Measurements from ENCODE around the gene TMEM151A. TPM values are rescaled to one million over a fixed set of nuclear protein-coding genes. Genes with fewer than 3 reads are reported as not detected.
"Not testable (repeated sequence)": the region's sequence is repeated elsewhere in the genome, so short reads cannot be mapped to it uniquely, and the experiment has no call there.

The TMEM151A gene
- under 1 TPM; 0.14 to 0.18 TPM for total RNA-seq
- long read RNA-seq = 0 reads

DNA sequence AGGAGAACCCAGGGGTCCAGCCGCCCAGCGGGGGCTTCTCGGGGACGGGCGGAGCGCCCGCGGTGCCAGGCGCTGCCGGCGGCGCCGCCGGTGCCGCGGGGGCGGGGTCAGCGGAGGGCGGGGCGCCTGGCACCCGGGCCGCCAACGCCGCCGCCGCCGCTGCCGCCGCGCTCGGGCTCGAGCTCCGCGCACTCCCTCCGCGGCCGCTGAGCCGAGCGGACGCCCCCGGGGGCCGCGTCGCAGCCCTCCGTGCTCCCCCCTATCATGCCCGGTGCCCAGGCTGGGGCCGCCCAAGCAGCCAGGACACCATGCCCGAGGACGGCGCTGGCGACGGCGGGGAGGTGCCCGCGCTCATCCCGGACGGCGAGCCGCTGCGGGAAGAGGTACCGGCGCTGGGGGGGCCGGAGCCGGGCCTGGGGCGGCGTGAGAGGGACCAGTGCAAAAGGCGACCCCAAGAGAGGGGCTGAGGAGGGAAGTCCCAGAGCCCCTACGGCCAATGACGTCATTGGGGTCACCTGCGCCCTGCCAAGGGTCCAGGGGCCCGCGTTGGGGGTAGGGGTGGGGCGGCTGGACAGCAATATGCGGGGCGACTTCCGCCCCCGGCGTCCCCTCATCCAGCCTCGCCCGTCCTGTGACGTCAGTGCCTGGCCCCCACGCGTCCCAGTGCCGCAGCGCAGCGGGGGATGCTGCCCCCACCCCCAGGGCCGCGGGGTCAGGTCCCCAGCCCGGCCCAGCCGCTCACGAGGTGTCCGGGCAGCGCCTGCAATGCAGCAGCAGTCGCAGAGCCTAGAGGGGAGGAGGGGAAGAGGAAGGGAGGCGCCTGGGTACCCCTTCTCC, at the start of gene TMEM151A:
TMEM151A (plus strand) TSS at position 189 of the 837 bp plus-strand sequence; CDS start at position 309, 120 bp downstream.
- intact Hi-C loops (cut with DNase I, micrococcal nuclease) = no loop called here
- ATAC-seq (no peak), DNase-seq (peak in 1 of 2 donors; percentile 49)

DNA sequence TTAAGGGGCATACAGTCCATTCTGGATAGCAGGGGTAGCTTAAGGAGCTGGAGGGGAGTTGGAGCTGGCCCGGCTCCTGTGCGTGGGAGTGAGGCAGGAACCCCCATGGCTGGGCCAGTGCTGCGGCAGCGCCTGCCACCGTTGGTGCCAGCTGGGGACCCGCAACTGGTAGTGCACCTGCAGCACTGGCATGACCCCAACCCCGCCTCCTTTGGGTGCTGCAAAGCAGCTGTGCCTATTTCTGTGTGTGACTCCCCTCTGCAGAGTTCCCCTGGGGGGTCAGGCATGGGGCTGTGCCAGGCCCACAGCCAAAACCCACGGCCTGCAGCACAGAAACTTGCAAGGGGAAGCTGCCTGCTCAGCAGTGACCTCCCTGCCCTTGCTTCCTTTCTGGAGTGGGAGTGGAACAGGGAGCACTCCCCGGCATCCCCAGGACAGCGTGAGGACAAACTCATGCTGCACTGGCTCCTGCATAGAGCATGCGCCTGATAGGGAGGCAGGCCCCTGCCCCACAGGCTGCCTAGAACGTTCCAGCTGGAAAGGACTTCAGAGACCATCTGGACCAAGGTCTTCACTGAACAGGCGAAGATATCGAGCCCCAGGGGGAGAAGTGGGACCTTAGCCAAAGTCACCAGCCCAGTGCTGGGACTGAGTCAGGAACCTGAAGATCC, 49.5 kb upstream of the TMEM151A start:
- intact Hi-C loops (cut with DNase I, micrococcal nuclease) = no loop called here
- no peak for ATAC-seq
- DNase-seq = no peak

DNA sequence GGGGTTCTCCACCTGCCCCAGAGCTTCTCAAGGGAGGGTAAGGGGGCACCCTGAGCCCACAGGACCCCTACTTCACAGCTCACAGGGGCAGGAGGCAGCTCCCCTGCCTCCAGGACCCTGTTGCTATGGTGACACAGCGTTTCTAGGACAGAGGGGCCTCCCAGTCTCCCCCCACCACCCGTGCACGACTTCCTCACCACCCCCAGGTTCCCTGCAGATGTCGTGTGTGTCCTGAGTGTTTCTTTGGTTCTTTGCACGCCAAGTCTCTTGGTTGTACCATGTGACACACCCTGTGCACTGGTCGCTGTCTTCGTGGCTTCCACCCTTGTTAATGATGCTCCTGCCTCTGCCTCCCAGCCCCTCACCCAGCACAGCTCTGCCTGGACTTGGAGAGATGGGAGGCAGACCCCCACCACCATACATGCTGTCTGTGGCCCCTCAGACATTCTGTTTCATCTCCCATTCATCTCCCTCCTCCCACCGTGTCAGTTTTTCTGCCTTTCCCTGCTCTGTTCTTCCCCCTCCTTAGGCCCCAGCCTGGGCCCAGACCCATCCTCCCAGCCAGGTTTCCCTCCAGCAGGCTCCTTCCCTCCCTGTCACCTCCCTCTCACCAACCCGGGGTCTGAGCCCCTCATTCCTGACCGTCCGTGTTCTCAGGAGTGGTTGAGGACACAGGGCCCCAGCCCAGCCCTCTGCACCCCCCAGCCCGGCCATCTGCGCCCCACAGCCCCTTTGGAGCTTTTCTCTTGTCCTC, 47.7 kb upstream of the TMEM151A start:
- ATAC-seq (no peak), DNase-seq (no peak)
- intact Hi-C loops (cut with DNase I, micrococcal nuclease) = no loop called here

DNA sequence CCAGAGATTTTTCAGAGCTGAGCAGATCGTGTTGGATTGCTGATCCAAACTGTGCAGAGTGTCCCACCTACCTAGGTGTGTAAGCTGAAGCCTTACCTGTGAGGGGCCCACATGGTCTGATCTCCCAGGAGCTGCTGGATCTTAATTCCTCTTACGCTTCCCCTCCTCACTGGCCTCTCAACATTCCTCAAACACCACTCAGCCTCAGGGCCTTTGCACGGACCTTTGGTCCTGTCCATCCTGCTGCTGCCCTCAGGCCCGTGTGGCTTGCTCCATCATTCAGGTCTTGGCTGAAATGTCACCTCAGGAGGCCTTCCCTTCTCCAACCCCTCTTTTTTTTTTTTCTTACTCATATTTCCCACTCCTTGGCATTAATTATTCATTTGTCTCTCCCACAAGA, 44.4 kb upstream of the TMEM151A start:
- no peak for ATAC-seq
- intact Hi-C loops (cut with DNase I, micrococcal nuclease) = no loop called here
- DNase-seq = no peak

DNA sequence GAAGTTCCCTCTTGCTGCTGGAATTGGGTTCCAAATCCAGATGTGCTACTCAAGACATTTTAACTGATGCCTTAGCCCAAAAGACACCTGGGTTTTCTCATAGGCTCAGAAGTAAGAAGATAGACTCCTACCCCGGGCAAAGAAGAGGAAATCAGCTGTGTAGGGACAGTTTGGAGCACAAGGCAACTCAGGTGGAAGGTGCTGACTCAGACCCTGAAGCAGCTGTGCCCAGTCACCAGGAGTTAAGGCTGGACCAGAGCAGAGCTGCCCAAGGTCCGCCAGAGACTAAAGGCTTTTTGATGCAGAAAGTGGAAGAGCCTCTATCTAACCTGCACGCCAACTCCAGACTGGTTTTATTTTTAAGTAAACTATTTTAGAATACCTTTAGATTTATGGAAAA, 43.9 kb upstream of the TMEM151A start:
- intact Hi-C loops (cut with DNase I, micrococcal nuclease) = no loop called here
- no peak for ATAC-seq
- no peak for DNase-seq

DNA sequence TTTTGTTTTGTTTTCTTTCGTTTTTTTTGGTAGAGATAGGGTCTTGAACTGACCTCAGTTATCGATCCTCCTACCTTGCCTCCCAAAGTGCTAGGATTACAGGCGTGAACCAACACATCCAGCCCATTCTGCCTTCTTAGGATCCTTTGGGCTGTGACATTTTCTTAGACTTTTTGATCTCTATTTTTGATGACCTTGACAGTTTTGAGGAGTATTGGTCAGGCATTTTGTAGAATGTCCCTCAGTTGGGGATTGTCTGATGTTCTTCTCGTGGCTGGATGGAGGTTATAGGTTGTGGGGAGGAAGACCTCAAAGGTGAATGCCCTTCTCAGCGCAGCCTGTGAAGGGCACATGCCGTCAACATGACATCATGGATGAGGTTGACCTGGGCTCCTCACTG, 42.8 kb upstream of the TMEM151A start:
- DNase-seq = no peak
- no peak for ATAC-seq
- intact Hi-C loops (cut with DNase I, micrococcal nuclease) = no loop called here

DNA sequence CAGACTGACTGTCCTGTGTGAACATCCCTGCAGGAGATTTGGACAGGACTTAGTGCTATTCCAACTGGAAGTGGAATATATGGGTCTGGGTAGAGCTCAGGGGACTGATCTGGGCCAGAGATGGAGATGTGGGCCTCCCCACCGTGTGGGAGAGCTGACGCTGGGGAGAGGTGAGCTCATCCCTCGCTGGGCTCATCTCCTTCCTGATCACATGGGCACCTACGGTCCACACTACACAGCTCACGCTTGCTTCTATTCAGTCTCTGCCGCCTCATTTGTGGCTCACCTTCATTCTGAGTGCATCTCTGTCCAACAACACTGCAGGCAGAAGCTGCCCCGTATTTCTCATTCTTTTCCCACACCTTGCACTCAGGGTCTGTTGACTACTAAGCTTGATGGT, 39.9 kb upstream of the TMEM151A start:
- intact Hi-C loops (cut with DNase I, micrococcal nuclease) = no loop called here
- no peak for ATAC-seq
- no peak for DNase-seq

DNA sequence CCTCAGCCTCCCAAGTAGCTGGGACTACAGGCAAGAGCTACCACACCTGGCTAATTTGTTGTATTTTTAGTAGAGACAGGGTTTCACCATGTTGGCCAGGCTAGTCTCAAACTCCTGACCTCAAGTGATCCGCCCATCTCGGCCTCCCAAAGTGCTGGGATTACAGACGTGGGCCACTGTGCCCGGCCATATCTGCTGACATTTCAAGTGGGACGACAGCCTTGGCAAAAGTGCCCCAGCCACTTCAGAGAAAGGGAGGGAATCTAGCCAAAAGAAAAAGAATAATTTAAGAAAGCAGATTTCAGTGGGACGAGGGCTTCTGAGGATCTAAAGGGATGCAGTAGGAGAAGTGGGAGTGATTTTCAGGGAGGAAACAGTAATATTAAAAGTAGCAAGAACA, 38.6 kb upstream of the TMEM151A start:
- intact Hi-C loops (cut with DNase I, micrococcal nuclease); ATAC-seq; DNase-seq: not testable (repeated sequence)

DNA sequence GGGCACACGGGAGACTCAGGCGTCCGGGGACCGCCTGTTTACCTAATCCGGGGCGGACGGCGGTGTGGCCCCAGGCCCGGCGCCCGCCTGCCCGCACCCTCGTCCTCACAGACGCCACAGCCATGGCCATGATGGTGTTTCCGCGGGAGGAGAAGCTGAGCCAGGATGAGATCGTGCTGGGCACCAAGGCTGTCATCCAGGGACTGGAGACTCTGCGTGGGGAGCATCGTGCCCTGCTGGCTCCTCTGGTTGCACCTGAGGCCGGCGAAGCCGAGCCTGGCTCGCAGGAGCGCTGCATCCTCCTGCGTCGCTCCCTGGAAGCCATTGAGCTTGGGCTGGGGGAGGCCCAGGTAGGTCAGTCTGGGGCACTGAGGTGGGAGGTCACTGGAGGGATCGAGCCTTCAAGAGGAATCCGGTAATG, 33.2 kb upstream of the TMEM151A start:
- DNase-seq (no peak), ATAC-seq (peak; percentile 12)
- intact Hi-C loops (cut with DNase I, micrococcal nuclease) = no loop called here

DNA sequence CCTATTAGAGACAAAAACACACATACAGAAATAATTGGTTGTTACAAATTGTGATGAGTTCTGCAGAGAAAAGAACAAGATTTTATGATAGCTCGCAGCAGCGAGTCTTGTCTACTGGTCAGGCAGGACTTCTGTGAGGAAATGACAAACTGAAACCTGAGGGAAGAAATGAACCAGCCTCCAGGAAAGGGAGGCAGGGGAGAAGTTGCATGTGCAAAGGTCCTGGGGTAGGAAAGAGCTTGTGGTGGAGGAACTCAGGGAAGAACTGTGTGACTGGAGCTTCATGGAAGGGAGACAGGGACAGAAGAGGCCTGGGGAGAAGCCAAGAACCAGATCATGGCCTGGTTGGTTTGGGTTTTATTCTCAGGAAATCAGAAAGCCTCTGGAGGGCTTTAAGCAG, 32.5 kb upstream of the TMEM151A start:
- no peak for ATAC-seq
- intact Hi-C loops (cut with DNase I, micrococcal nuclease) = no loop called here
- no peak for DNase-seq

DNA sequence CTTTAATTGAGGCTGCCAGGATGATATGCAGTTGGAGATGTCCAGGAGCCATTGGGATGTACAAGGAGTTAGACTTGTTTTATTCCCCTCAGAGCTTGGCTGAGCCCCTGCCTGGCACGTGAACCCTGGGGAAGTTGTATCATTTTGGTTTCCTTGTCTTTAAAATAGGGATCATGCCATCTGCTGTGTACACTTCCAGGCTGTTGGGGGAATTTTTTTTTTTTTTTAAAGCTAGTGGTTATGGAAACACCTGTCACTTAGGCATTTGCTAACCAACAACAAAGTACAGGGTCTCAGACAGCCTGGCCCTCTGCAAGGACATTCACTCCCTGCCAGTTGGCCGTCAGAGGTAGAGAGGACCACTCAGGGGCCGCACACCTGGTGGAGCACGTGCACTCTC, 31.7 kb upstream of the TMEM151A start:
- ATAC-seq (no peak), DNase-seq (no peak)
- intact Hi-C loops (cut with DNase I, micrococcal nuclease) = no loop called here

DNA sequence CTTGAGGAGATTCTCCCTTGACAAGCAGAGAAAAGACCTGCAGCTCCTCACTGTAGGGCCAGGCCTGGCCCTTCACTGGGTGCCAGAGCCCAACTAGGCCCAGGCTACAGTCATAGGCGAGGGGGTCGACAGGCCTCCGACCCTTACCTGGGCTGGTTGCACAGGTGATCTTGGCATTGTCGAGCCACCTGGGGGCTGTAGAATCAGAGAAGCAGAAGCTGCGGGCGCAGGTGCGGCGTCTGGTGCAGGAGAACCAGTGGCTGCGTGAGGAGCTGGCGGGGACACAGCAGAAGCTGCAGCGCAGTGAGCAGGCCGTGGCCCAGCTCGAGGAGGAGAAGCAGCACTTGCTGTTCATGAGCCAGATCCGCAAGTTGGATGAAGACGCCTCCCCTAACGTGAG, 30.1 kb upstream of the TMEM151A start:
- ATAC-seq = no peak
- intact Hi-C loops (cut with DNase I, micrococcal nuclease) = no loop called here
- DNase-seq = no peak

DNA sequence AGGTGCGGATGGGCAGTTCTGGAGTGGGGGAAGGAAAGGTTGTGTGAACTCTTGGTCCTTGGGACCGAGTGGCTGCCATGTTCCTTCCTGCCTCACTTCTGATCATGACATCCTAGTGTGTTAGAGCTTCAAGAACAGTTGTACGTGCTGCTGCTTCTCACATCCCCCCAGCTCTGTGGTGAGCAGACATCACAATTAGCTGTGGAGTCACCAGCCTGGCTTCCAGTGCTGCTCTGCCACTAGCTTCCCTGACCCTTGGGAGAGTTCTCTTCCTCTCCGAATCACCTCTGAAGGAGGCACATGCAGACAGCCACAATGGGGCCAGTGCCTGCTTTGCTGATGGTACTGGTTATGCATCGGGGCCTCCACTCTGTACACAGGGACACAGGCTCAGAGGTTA, 29.5 kb upstream of the TMEM151A start:
- ATAC-seq (no peak), DNase-seq (no peak)
- intact Hi-C loops (cut with DNase I, micrococcal nuclease) = no loop called here

DNA sequence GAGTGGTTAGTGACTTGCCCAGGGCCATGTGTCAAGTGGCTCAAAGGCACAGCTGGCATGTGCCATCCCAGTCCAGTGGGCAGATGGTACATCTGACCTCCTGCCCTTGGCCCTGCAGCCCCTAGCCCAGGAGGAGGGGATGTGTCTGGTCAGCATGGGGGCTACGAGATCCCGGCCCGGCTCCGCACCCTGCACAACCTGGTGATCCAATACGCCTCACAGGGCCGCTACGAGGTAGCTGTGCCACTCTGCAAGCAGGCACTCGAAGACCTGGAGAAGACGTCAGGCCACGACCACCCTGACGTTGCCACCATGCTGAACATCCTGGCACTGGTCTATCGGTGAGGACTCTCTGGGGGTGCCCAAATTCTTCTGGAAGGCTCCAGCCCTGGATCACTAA, 29.0 kb upstream of the TMEM151A start:
- intact Hi-C loops (cut with DNase I, micrococcal nuclease) = no loop called here
- ATAC-seq (no peak), DNase-seq (no peak)

DNA sequence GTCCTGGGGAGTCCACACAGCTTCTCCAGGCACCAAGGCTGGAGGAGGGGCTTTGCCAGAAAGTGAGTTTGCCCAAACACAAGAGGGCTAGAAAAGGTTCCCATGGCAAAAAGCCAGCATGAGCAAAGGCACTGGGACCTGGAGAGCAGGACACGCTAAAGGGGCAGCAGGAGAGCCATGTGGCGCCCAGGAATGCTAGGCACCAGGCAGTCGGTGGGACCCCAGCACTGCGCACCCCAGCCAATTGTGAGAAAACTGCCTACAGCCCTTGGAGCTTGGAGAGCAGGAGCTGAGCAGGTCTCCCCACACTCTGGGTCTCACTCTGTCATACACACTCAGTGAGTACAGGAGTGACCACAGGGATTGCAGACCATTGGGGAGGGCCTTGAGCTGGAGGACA, 28.5 kb upstream of the TMEM151A start:
- ATAC-seq = no peak
- DNase-seq = no peak
- intact Hi-C loops (cut with DNase I, micrococcal nuclease) = no loop called here

DNA sequence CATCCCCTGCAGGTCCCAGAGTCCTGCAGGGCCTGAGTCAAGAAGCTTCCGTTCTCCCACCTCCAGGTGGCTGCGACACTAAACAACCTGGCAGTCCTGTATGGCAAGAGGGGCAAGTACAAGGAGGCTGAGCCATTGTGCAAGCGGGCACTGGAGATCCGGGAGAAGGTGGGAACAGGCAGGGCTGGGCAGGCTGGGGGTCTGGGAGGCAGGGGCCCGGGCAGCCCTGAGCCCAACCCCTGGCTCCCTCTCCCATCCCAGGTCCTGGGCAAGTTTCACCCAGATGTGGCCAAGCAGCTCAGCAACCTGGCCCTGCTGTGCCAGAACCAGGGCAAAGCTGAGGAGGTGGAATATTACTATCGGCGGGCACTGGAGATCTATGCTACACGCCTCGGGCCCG, 27.9 kb upstream of the TMEM151A start:
- intact Hi-C loops (cut with DNase I, micrococcal nuclease) = no loop called here
- ATAC-seq = no peak
- no peak for DNase-seq

DNA sequence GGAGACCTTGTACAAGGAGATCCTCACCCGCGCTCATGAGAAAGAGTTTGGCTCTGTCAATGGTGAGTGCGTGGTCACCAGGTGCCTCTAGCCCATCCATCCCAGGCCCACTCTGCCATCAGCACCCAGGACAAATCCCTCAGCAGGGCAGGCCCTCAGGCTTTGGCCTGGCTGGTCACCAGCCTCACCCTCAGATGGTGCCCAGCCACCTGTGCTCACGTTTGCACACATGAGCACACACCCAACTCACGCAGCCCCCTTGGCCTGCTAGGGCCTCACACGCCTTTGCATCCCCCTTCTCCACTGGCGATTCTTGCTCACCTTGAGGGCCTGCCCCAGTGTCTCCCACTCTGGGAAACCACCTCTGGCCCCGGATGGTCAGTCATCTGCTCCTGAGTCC, 27.3 kb upstream of the TMEM151A start:
- intact Hi-C loops (cut with DNase I, micrococcal nuclease) = no loop called here
- DNase-seq (no peak), ATAC-seq (no peak)

DNA sequence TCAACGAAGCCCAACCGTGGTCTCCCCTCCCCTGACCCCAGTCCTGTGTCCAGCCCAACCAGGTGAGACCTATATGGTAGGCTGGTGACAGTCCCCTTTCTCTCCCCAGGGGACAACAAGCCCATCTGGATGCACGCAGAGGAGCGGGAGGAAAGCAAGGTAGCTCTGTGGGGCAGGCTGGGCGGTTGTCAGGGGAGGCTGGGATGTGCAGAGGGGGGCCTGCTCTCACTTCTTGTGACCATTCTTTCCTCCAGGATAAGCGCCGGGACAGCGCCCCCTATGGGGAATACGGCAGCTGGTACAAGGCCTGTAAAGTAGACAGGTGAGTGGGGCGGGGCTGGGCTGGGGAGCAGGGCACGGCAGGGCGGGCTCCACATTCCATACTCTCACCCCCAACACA, 26.8 kb upstream of the TMEM151A start:
- ATAC-seq = no peak
- DNase-seq = no peak
- intact Hi-C loops (cut with DNase I, micrococcal nuclease) = no loop called here

DNA sequence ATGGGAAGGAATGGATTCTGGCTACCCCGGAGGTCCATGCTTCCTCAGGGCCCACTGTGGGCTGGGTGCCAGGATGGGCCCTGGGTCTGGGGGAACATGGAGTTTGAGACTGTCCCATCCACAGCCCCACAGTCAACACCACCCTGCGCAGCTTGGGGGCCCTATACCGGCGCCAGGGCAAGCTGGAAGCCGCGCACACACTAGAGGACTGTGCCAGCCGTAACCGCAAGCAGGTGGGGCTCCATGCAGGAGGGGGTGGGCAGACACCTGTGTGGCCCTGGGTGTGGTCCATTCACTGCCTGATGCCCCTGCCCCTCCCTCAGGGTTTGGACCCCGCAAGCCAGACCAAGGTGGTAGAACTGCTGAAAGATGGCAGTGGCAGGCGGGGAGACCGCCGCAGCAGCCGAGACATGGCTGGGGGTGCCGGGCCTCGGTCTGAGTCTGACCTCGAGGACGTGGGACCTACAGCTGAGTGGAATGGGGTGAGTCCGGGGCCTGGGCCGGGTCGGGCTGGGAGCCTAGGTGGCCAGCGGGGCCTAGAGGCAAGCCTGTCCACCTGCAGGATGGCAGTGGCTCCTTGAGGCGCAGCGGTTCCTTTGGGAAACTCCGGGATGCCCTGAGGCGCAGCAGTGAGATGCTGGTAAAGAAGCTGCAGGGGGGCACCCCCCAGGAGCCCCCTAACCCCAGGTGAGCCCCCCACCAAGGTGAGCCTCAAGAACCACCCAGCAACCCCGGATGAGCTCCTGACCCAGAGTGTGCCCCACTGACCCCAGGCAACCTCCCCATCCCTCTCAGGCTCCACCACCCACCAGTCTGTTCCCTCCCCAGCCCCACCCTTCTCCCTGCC, 25.9 kb upstream of the TMEM151A start:
- ATAC-seq = no peak
- no peak for DNase-seq
- intact Hi-C loops (cut with DNase I, micrococcal nuclease) = no loop called here

Data from left colon (tissue), 2 donors.